EH (cell line): ENCODE measurements around the gene ARPC4.

ENCODE experiments used
- DNase-seq: peaks from one replicate; pipeline ENCODE4 v3.0.0-alpha.2; 2015; ENCODE audit warnings: low read depth

Gene ARPC4

DNA sequence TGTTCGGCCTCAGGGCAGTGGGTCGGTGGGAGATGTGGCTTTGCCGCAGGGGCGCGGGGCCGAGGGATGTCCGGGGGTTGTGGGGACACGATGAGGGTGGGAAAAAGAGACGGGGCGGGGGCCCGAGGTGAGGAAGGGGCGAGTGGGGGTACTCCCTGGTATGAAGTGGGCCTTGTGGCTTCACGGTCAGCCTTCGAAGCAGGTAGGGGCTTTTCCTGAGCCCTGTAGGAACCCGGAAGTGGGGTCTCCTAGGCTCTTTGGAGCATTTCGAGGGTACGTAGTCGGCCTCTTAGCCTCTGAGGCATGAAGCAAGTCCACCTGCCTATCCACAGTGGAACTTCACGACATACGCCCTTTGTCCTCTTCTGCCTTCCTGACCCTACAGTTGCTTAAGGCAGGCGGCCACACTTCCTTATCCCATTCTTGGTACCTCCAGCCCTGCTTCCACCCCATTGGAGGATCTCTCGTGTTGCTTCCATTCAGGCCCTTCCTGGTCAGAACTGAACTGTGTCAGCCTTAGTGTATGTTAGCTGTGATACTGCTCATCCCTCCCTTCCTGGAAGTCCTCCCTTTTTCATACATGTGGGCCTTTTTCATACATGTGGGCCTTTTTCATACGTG is 389 bp downstream of the ARPC4 start:
- peak; percentile 69 for DNase-seq

DNA sequence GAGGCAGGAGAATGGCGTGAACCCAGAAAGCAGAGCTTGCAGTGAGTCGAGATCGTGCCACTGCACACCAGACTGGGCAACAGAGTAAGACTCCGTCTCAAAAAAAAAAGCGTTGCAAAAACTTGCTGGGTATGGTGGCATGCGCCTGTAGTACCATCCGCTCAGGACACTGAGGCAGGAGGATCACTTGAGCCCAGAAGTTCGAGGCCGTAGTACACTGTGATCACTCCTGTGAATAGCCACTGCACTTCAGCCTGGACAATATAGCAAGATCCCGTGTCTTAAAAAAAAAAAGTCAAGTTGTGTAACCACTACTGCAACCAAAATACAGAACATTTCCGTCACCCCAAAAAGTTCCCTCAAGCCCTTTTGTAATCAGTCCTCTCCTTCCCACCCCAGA is 1.5 kb downstream of the ARPC4 start:
- no peak for DNase-seq

DNA sequence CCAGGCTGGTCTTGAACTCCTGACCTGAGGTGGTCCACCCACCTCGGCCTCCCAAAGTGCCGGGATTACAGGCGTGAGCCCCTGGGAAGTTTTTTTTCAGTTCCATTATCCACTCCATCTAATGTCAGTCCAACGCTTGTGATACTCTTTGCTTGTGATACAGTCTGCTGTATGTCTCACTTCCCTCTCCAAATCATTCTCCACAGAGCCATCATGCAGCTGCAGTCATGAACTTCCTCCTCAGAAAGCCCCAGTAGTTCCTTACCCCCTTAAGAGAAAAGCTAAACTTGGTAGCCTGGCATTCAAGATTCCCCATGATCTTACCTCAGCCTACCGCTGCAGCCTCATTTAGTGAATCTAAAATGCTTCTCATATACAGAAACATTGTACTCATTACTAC is 2.3 kb downstream of the ARPC4 start:
- DNase-seq: no peak

DNA sequence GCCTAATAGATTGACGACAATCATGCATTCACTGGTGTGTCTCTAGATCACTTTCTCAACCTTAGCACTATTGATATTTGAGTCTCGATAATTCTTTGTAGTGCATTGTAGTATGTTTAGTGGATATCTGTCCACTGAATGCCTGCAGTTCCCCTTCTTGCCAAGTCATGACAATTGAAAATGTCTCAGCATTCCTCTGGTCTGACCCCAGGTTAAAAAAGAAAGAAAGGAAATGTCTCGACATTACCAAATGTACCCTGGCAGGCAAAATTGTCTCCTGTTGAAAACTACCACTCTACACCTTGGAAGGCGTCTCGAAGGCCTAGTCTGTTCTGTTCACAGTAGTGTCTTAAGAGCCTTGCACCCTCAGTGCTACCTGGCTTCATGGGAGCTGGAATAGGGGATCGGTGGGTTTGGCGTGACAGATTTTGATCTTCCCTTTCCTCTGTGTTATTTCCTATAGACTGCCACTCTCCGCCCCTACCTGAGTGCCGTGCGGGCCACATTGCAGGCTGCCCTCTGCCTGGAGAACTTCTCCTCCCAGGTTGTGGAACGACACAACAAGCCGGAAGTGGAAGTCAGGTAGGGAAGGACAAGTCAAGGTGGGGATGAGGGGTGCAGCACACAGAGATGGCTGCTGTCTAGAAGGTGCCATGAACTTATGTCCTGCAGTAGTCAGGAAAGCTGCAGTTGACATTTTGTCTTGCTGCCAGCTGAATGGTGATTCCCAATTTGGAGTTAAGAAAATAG is 4.5 kb downstream of the ARPC4 start:
- DNase-seq: no peak

DNA sequence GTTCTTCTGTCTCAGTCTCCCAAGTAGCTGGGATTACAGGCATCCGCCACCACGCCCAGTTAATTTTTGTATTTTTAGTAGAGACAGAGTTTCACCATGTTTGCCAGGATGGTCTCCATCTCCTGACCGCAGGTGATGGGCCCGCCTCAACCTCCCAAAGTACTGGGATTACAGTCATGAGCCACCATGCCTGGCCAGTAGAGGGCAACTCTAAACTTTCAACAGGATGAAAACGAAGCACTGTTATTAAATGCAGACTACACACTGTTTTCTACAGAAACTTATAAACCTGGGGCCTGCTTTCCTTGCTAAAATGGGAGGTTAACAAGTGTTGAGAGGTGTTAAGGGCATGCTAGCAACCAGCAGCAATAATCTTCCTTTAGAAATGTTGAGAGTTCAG is 7.6 kb downstream of the ARPC4 start:
- DNase-seq: no peak

DNA sequence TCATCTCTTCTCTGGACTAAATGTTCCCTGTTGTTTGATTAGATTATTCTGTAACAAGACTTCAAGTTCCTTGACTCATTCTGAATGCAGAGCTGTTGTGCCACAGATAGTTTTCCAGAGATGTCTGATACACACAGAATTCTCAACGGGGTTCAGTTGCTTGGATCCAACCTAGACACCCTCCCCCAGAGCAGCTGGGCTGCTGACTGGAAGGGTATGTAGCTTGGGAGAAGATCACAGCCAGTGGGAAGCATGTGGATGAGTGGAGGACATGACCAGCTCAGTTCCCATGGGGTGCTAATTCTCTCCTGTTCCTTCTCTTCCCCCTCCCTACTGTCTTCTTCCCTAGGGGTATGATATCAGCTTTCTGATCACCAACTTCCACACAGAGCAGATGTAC is 10.6 kb downstream of the ARPC4 start:
- no peak for DNase-seq

DNA sequence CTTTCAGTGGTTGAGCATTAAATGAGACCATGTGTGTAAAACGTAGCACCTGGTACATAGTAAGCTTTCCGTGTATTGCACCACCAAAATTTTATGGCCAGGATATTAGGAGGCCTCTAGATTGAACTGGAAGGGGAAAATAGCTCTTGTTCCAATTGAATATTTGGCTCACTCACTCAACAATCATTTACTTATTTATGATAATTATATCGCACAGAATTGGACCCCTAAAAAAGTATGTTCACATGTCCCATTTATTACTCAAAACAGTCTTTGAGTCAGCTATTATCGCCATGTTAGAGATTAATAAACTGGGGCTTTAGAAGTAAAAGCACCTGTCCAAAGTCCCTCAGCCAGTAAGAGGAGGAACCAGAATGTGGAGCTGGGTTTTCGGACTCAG is 12.1 kb downstream of the ARPC4 start:
- no peak for DNase-seq

DNA sequence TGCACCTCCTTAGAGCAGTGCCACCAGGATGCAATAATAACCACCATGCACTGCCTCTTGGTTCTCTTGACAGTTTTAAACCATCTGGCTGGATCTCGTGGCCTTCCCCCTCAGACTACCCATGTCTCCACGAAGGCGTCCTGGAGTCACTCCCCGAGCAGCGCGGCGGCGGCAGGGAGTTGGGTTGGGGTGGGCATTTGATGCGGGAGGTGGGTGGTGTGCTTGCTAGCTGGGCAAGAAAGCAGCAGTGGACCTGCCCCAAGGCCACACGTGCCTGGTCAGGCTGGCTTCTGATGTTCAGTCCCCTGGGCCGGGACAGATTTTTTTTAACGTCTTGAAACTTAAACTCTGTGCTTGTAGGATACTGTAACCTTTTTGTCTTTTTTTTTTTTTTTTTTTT is 13.3 kb downstream of the ARPC4 start:
- DNase-seq: no peak

DNA sequence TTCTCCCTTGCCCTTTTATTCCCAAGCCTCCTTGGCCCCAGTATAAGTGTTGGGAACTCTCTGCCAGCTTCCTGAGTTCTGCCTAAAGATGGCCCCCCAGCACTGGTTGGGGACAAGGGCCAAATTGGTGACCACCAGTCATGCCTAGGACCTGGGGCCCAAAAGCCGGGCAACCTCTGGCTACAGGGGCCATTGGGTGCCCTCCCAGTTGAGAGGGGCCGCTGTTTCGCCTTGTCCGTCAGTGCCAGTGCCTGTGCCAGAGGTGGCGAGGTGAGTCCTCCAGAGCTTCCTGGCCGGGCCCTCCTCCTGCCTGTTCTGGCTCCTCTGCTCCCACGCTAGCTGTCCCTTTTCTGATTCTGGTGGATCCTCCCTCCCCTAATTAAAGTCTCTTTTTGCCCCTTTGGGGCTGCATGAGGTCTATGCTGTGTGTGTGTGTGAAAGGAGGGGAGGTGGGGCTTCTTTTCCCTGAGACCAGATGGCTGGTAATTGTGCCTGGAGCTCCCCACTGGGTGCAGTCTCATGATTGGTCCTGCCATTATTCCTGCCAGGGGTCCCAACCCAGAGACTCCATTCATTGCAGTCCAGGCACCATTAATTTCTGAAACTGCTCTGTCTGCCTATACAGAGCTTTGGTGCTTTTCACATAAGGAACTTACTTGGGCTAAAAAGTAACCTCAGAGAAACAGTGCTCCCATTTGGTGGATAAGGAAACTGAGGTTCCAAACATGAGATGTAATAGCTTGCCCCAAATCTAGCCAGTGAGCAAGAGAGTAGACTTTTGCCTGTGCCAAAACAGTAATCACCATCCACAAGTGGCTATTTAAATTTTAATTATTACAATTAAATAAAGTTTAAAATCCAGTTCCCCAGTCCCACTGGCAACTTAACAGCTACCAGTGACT is 14.1 kb downstream of the ARPC4 start:
- no peak for DNase-seq

DNA sequence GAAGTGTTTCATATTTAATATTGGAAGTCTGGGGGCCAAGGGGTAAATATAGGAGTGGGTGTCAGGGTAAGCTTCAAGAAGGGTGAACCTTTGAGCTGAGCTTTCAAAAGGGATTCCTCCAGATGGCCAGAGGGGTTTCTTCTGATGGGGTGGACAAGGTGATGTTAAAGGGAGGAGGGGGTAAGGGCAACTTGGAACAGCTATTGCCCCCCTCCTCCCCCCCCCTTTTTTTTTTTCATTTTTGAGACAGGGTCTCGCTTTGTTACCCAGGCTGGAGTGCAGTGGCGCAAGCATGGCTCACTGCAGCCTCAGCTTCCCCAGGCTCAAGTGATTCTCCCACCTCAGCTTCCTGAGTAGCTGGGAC is 15.1 kb downstream of the ARPC4 start:
- DNase-seq: no peak

DNA sequence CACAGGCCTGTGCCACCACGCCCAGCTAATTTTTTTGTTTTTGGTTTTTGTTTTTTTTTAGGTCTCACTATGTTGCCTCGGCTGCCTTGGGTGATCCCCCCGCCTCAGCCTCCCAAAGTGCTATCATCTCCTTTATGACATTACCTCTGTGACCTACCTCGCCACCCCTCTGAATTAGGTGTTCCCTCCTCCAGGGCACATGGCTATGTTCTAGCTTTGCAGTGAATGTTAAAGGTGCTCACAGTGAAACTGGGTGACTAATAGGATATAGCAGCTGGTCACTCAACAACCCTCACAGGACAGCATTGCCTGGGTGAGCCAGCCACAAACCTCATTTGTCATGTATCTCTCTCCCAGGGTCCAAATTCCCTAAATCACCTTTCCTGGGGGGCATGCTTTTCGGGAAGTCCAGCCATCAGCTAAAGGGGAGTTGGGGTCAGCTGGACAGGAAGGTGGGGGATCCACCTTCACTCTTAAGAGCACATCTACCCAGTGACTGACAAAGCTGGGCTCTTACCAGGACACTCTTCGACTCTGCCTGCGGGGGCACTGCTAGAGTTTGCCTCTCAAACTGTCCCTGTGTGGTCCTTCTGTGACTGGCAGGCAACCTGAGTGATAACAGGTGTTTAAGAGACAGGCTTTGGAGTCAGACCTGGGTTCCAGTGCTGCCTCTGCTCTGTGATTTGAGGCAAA is 15.6 kb downstream of the ARPC4 start:
- peak; percentile 36 for DNase-seq

DNA sequence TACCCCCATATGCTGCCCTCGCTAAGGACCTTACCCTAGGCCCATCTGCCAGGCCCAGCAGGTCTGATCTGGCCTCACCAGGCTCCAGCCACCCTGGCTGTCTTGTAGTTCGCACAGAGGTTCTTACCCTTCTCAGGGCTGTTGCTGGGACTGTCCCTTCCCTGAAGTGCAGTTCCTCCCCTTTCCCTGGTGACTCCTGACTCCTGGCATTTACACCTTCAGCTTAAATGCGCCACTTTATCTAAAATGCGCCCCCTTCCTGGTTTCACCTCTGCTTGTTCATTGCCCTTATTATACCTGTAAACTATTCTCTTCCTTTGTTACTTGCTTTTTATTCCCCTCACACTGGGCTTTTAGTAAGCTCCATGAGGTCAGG is 16.3 kb downstream of the ARPC4 start:
- DNase-seq: no peak

DNA sequence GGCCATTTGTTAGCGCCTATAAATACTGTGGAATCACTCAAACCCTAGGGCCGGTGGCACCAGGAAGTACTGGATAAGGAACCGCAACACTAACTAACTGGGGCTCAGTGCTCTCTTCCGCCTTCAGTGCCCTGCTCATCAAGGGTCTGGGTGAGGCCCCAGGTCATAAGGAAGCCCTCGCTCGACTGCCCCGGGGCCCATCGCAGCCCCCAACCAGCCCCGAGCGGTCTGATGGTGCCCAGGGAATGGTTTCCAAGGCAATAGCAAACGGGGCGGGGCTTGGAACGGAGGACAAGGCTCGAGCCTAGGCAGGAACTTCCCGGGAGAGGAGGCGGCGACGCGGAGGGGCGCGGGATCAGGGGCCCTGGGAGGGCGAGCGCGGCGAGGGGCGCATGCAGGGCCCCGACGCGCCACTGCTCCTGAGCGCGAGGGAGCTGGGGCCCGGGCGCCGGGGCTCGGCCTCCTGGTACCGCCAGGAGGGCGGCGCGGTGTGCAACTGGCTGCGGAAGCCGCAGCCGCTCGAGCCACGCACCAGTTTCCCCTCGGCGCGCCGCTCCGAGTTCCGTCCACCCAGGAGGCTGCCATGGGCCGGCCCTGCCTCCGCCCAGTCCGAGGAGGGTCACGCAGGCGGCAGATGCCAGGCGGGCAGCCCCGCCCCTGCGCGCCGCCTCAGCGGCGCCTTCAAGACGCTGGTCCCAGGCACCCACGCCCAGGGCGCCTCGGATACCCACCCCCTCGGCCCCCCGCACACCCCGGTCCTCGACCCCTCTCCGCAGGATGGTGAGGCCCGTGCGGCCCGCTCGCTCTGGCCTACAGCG is 16.9 kb downstream of the ARPC4 start, which contains the start of gene TTLL3:
TSS of gene TTLL3 (plus strand) at position 648 of the 818 bp plus-strand sequence. CDS start 400 bp downstream, outside the sequence.
- DNase-seq: peak; percentile 76

DNA sequence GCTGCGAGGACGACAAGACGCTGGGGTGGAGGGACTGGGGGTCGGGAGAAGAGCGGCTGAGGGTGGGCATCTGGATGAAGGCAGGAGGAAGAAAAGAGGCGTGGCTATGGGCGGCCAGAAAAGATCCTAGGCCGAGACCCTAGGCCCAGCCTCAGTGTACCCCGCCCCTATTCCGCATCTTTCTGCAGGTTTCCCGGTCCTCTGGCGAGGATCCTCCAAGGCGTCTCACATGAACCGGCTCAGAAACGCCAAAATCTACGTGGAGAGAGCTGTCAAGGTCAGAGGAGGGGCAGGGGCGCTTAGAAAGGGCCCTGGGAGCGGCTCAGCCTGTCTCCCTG is 17.5 kb downstream of the ARPC4 start:
- no peak for DNase-seq

DNA sequence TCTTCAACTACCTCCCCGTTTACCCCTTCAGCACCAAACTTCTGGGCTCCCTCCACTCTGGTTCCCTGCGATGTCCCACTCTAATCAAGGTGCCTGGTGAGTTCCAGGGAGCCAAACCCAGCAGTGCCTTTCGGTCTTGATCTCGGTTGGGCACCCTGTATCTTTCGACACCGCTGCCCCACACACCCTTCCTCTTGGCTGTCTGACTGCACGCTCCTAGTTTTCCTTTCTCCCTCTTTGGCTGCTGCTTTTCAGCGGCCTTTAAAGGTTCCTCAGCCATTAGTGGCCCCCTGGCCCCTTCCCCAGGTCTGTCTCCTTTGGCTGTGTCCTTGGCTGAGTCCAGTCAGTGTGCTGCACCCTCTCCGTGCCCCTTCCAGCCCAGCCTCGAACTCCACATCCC is 18.0 kb downstream of the ARPC4 start:
- peak; percentile 15 for DNase-seq

DNA sequence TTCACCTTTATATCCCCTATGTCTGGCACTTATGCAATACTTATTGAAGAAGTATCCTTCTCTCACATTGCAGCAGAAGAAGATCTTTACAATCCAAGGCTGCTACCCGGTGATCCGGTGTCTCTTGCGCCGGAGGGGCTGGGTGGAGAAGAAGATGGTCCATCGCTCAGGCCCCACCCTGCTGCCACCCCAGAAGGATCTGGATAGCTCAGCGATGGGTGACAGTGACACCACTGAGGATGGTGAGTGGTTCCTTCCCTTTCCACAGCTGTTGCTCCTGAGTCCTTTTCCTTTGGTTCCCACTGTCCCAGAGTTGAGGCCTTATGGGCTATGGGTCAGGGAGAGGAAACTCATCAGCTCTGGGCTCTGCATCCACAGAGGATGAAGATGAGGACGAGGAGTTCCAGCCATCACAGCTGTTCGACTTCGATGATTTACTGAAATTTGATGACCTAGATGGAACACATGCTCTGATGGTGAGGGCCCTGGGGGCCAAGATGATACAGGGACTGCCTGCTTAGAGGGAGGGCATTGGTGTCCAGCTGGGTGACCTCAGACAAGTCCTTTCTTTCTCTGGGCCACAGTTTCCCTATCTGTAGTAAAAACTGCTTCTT is 20.1 kb downstream of the ARPC4 start:
- no peak for DNase-seq

DNA sequence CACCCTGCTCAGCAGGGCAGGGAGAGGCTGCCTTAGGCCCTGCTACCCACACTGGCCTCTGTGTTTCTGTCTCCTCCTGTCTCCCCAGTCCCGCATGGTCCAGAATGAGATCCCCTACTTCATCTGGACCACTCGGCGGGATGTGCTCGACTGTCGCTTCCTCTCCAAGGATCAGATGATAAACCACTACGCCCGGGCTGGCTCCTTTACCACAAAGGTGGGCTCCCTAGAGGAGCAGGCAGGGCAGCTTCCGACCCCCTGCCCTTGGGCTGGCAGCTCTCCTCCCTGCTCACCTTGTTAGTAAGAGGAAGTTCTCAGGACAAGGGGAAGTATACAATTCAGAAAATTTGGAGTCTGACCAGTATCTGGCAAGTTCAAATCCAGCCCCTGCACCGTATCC is 23.1 kb downstream of the ARPC4 start:
- DNase-seq: no peak

DNA sequence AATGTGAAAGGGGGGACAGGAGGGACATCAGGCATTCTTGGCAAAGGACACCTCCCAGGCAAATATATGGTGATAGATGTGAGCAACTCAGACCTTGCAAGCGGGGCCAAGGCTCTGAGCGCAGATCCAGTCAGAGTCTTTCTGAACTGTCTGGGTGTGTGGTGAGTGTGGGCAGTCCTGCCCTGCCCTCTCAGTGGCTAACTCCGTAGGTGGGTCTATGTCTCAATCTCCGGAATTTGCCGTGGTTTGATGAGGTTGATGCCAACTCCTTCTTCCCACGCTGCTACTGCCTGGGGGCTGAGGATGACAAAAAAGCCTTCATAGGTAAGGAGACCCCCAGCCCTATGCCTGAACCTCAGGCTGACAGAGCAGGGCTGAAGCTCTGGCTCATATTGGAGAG is 24.6 kb downstream of the ARPC4 start:
- DNase-seq: no peak

DNA sequence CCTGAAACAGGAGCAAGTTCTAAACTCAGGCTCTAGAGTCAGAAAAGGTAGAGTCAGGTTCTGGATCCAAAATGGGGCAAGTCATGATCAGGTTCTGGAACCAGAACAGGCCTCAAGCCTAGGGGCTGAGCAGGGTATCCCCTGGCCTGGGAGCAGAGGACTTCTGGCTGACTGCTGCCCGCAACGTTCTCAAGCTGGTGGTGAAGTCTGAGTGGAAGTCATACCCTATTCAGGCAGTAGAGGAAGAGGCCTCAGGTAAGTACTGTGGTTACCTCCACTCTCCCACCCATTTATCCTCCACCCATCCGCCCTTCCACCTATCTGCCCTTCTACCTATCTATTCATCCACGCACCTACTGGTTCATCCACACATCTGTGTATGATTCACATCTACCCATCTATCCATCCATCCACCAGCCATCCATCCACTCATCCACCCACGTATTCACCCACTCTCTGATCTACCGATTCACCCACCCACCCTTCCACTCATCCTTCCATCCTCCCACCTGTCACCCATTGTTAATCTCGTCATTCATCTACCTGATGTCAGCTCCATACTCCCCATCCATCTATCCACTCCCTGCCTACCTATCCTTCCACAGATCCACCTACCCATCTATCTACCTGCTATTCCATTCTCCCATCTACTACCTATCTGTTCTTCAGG is 25.9 kb downstream of the ARPC4 start:
- DNase-seq: no peak

DNA sequence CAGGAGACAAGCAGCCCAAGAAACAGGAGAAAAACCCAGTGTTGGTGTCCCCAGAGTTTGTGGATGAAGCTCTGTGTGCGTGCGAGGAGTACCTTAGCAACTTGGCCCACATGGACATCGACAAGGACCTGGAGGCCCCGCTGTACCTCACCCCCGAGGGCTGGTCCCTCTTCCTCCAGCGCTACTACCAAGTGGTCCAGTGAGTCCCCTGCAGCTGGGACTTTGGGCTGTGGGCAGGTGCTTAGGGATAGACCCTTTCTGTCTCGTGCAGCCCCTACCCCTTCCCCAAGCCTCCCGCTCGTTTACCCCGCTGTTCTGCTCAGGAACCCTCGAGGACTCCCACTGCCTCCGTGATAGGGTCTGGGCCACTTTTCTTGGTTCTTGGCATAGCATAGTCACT is 27.7 kb downstream of the ARPC4 start:
- DNase-seq: no peak

DNA sequence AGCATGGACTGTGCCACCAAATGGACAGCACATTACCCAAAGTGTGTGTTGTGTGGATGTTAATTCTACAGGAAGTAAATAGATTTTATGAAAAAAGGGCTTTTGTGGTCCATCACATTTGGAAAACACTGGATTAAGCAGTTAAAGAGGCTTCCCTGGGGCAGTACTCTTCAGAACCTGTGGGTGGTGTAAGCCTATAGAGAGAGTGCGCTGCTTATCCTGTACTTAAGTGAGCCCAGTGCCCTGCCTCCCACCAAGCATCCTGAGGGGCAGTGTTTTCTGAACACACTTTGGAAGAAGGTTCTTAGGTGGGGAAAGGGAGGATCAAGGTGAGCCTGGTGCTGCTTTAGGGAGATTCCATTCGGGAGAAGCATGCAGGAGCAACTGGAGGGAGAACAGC is 28.1 kb downstream of the ARPC4 start:
- peak; percentile 34 for DNase-seq
